GM21360 (cell line): Measurements from ENCODE around the gene OSBPL5.
"Not testable (repeated sequence)": the region's sequence is repeated elsewhere in the genome, so short reads cannot be mapped to it uniquely, and the experiment has no call there.

Experiments used
- ATAC-seq: cut with Tn5 transposase; IDR thresholded peaks from one replicate; pipeline ENCODE4 v1.9.1; 2021; ENCODE audit warnings: mild to moderate bottlenecking, moderate library complexity; ENCODE audit not compliant: unreplicated experiment

OSBPL5 gene

GRCh38 chr11:3123761-3124733 is 41.1 kb downstream of the OSBPL5 start:
- no peak for ATAC-seq

GRCh38 chr11:3123305-3123704 is 41.8 kb downstream of the OSBPL5 start:
- no peak for ATAC-seq

GRCh38 chr11:3122775-3123201 is 42.3 kb downstream of the OSBPL5 start:
- no peak for ATAC-seq

GRCh38 chr11:3121931-3122774 is 43.0 kb downstream of the OSBPL5 start:
- ATAC-seq: no peak

- no peak for ATAC-seq
Measured at GRCh38 chr11:3121416-3121815, 43.7 kb downstream of the OSBPL5 start.

- no peak for ATAC-seq
Measured at GRCh38 chr11:3120071-3120792, 44.9 kb downstream of the OSBPL5 start.

- no peak for ATAC-seq
Measured at GRCh38 chr11:3119141-3119821, 45.8 kb downstream of the OSBPL5 start.

GRCh38 chr11:3115321-3115720 is 49.8 kb downstream of the OSBPL5 start:
- no peak for ATAC-seq

- not testable (repeated sequence) for ATAC-seq
Measured at GRCh38 chr11:3113661-3114060, 51.4 kb downstream of the OSBPL5 start.

- no peak for ATAC-seq
Measured at GRCh38 chr11:3111919-3112690, 53.0 kb downstream of the OSBPL5 start.

GRCh38 chr11:3111466-3111865 is 53.6 kb downstream of the OSBPL5 start:
- ATAC-seq: no peak

GRCh38 chr11:3109921-3110706 is 55.0 kb downstream of the OSBPL5 start:
- no peak for ATAC-seq

GRCh38 chr11:3109434-3109833 is 55.7 kb downstream of the OSBPL5 start:
- no peak for ATAC-seq

- no peak for ATAC-seq
Measured at GRCh38 chr11:3108183-3108721, 56.9 kb downstream of the OSBPL5 start.

GRCh38 chr11:3107608-3108182 is 57.4 kb downstream of the OSBPL5 start:
- ATAC-seq: no peak

- ATAC-seq: no peak
Measured at GRCh38 chr11:3106736-3107524, 58.2 kb downstream of the OSBPL5 start.
